ENCODE measurements around the gene IPO4.
A peak's percentile ranks its signal among the peaks of the same experiment; 100 is the strongest.

The IPO4 gene

GRCh38 chr14:24212924-24213865 is 24.6 kb upstream of the IPO4 start, which contains the start of gene CHMP4A:
Gene CHMP4A, minus strand, starts transcription at chr14:24213488. Its CDS starts 49 bp downstream, at chr14:24213439.
- H3K4me3 ChIP-seq (ENCODE audit: low read depth, low read length): peak within 1 kb of the TSS; percentile 82
- TF ChIP-seq CTCF (IDR thresholded peaks at IDR 0.05; ENCODE audit: low read depth, low read length): no peak
- peak; percentile 94 for TF ChIP-seq POLR2A (IDR thresholded peaks at IDR 0.05; ENCODE audit: extremely low read depth, insufficient read length)
- TF ChIP-seq MYC (IDR thresholded peaks at IDR 0.05; ENCODE audit: low read depth, low read length): peak; percentile 77; the same call in 1 of the 2 replicates
- TF ChIP-seq MAX (IDR thresholded peaks at IDR 0.05; ENCODE audit: low read depth, low read length): peak; percentile 85
- peak; percentile 99 for DNase-seq (ENCODE audit: low read depth)

GRCh38 chr14:24211311-24211710 is 22.7 kb upstream of the IPO4 start:
- TF ChIP-seq MAX (IDR thresholded peaks at IDR 0.05; ENCODE audit: low read depth, low read length) (no peak), POLR2A (IDR thresholded peaks at IDR 0.05; ENCODE audit: extremely low read depth, insufficient read length) (no peak), MYC (IDR thresholded peaks at IDR 0.05; ENCODE audit: low read depth, low read length) (no peak), CTCF (IDR thresholded peaks at IDR 0.05; ENCODE audit: low read depth, low read length) (no peak)
- no peak overlapping the region for H3K4me3 ChIP-seq (ENCODE audit: low read depth, low read length)
- DNase-seq (ENCODE audit: low read depth): no peak

GRCh38 chr14:24207625-24208024 is 19.0 kb upstream of the IPO4 start:
- DNase-seq (ENCODE audit: low read depth): no peak
- no peak overlapping the region for H3K4me3 ChIP-seq (ENCODE audit: low read depth, low read length)
- no peak for TF ChIP-seq POLR2A (IDR thresholded peaks at IDR 0.05; ENCODE audit: extremely low read depth, insufficient read length)
- TF ChIP-seq MYC (IDR thresholded peaks at IDR 0.05; ENCODE audit: low read depth, low read length): no peak
- no peak for TF ChIP-seq MAX (IDR thresholded peaks at IDR 0.05; ENCODE audit: low read depth, low read length)
- TF ChIP-seq CTCF (IDR thresholded peaks at IDR 0.05; ENCODE audit: low read depth, low read length): no peak

GRCh38 chr14:24207104-24207551 is 18.5 kb upstream of the IPO4 start:
- TF ChIP-seq POLR2A (IDR thresholded peaks at IDR 0.05; ENCODE audit: extremely low read depth, insufficient read length): no peak
- TF ChIP-seq MYC (IDR thresholded peaks at IDR 0.05; ENCODE audit: low read depth, low read length): no peak
- no peak for TF ChIP-seq CTCF (IDR thresholded peaks at IDR 0.05; ENCODE audit: low read depth, low read length)
- TF ChIP-seq MAX (IDR thresholded peaks at IDR 0.05; ENCODE audit: low read depth, low read length): no peak
- no peak overlapping the region for H3K4me3 ChIP-seq (ENCODE audit: low read depth, low read length)
- no peak for DNase-seq (ENCODE audit: low read depth)

- H3K4me3 ChIP-seq (ENCODE audit: low read depth, low read length): no peak overlapping the region
- TF ChIP-seq POLR2A (IDR thresholded peaks at IDR 0.05; ENCODE audit: extremely low read depth, insufficient read length) (no peak), MYC (IDR thresholded peaks at IDR 0.05; ENCODE audit: low read depth, low read length) (no peak), CTCF (IDR thresholded peaks at IDR 0.05; ENCODE audit: low read depth, low read length) (no peak), MAX (IDR thresholded peaks at IDR 0.05; ENCODE audit: low read depth, low read length) (no peak)
- no peak for DNase-seq (ENCODE audit: low read depth)
Measured at GRCh38 chr14:24206260-24207103, 17.9 kb upstream of the IPO4 start.

Data from NB4 (cell line).